Esophagus squamous epithelium (tissue), 5 donors: ENCODE results near the gene PDZD4. TPM values are rescaled to one million over a fixed set of nuclear protein-coding genes. Genes with fewer than 3 reads are reported as not detected.
"Not testable (repeated sequence)": the region's sequence is repeated elsewhere in the genome, so short reads cannot be mapped to it uniquely, and the experiment has no call there.

Source experiments
- DNase-seq: peaks from one replicate; lab custom pipeline; 2025; lab: John Stamatoyannopoulos, UW
- H3K27ac ChIP-seq, 4 donors: fragments of 200-600 bp; sonication (generic); one replicate each; pipeline ENCODE4 v1.5.1; 2016 to 2019; ENCODE audit warnings: mild to moderate bottlenecking in 1 of 4
- H3K27me3 ChIP-seq, 4 donors: fragments of 200-600 bp; sonication (generic); 1 replicate in 3 of 4; 2 replicates in 1 of 4; pipeline versions ENCODE4 v1.5.1 to v1.6.0; 2017 to 2021; ENCODE audit warnings: antibody characterized with exemption in 1 of 4
- H3K36me3 ChIP-seq, 3 donors: fragments of 200-600 bp; sonication (generic); one replicate each; pipeline ENCODE4 v1.5.1; 2016 to 2019
- H3K4me1 ChIP-seq, 3 donors: fragments of 200-600 bp; sonication (generic); one replicate each; pipeline ENCODE4 v1.5.1; 2017 to 2019
- H3K4me3 ChIP-seq, 4 donors: fragments of 200-600 bp; sonication (generic); 1 replicate in 3 of 4; 2 replicates in 1 of 4; pipeline ENCODE4 v1.5.1; 2016 to 2019; ENCODE audit warnings: mild to moderate bottlenecking in 2 of 4, moderate library complexity in 1 of 4
- H3K9me3 ChIP-seq, 3 donors: fragments of 200-600 bp; sonication (generic); one replicate each; pipeline ENCODE4 v1.5.1; 2016 to 2019
- CTCF ChIP-seq, 6 experiments: fragments of 450-650 bp in 4 of 6; fragments of 200-600 bp in 2 of 6; sonication (generic) in 2 of 6; IDR thresholded peaks; one replicate each; pipeline ENCODE4 v1.5.1; 2016 to 2019; ENCODE audit warnings: antibody characterized with exemption in 6 of 6, mild to moderate bottlenecking in 4 of 6, moderate library complexity in 4 of 6
- POLR2A ChIP-seq, 4 donors: fragments of 450-650 bp; IDR thresholded peaks; one replicate each; pipeline ENCODE4 v1.6.1; 2017; ENCODE audit warnings: antibody characterized with exemption in 4 of 4, mild to moderate bottlenecking in 4 of 4, moderate library complexity in 3 of 4
- WGBS, 2 donors: methylation state at CpG; one replicate each; pipeline ENCODE4 v1.1.5; 2018; 5-methylcytosine and 5-hydroxymethylcytosine counted together
- intact Hi-C: fragments of 100-400 bp; cut with DNase I; formaldehyde crosslinking; loops from one replicate; pipeline ENCODE4 v1.15.0; 2022
- total RNA-seq, 4 donors: library from RNA; depleted of rRNA; stranded (reverse); fragments of >200 nt; gene quantifications; one replicate each; pipeline ENCODE4 v1.1.0, GENCODE V29; 2016
- donor health status: DM: yes; HTN: yes; CAD: no.

The PDZD4 gene
- total RNA-seq, 4 donors from 2014 or later, result 0.97 to 3.4 (median 1.9) TPM

GRCh38 chrX:153820601-153821000, 9.7 kb downstream of the PDZD4 start:
- TF ChIP-seq POLR2A (IDR thresholded peaks at IDR 0.05) (no peak), CTCF (IDR thresholded peaks at IDR 0.05) (no peak)
- Histone ChIP-seq H3K4me1 (peaks cover 0 to 14% (median 0%) of the 10 kb centered on the region in 3 donors), H3K27ac (no peak overlapping the region), H3K9me3 (no peaks in the 10 kb centered on the region), H3K27me3 (peaks cover 0 to 8% (median 2%) of the 10 kb centered on the region in 4 donors), H3K4me3 (no peak overlapping the region), H3K36me3 (no peaks in the 10 kb centered on the region)
- intact Hi-C loops, result no loop called here
- no peak for DNase-seq
- WGBS, 2 donors, result 75 to 100% methylated on average over 4 to 7 of the region's 7 CpGs

GRCh38 chrX:153819384-153820040, 10.8 kb downstream of the PDZD4 start:
- no peak for TF ChIP-seq POLR2A (IDR thresholded peaks at IDR 0.05)
- no peak for TF ChIP-seq CTCF (IDR thresholded peaks at IDR 0.05)
- H3K27me3 ChIP-seq, result peaks cover 0 to 8% (median 2%) of the 10 kb centered on the region in 4 donors
- intact Hi-C loops, result loop anchor here (10.0 kb wide), 1 partner anchor 55 kb away; no protein-coding TSS in a partner anchor
- no peaks in the 10 kb centered on the region for H3K36me3 ChIP-seq
- H3K27ac ChIP-seq, result peak overlapping the region in 1 of 4 donors; percentile 33
- WGBS, 2 donors, result 58 to 62% methylated on average over 6 to 13 of the region's 23 CpGs
- no peaks in the 10 kb centered on the region for H3K9me3 ChIP-seq
- H3K4me3 ChIP-seq, result peak overlapping the region; percentile 24 to 60 (median 40)
- peaks cover 0 to 14% (median 0%) of the 10 kb centered on the region in 3 donors for H3K4me1 ChIP-seq
- no peak for DNase-seq

- 22 to 36% methylated on average over 7 to 9 of the region's 67 CpGs for WGBS, 2 donors
- Histone ChIP-seq H3K36me3 (no peaks in the 10 kb centered on the region), H3K9me3 (no peaks in the 10 kb centered on the region), H3K4me3 (peak overlapping the region; percentile 24 to 60 (median 40)), H3K4me1 (peaks cover 0 to 14% (median 0%) of the 10 kb centered on the region in 3 donors), H3K27ac (peak overlapping the region in 1 of 4 donors; percentile 33), H3K27me3 (peaks cover 0 to 8% (median 0%) of the 10 kb centered on the region in 4 donors)
- TF ChIP-seq CTCF (IDR thresholded peaks at IDR 0.05), result no peak
- DNase-seq, result no peak
- intact Hi-C loops, result loop anchor here (10.0 kb wide), 1 partner anchor 56 kb away; no protein-coding TSS in a partner anchor
Observed at GRCh38 chrX:153818571-153819383, 11.6 kb downstream of the PDZD4 start.

- not testable (repeated sequence) for H3K27me3 ChIP-seq, H3K4me3 ChIP-seq, H3K27ac ChIP-seq, H3K9me3 ChIP-seq, DNase-seq, H3K36me3 ChIP-seq
- H3K4me1 ChIP-seq, result peaks cover 0 to 14% (median 0%) of the 10 kb centered on the region in 3 donors
- 84 to 88% methylated on average over 6 of the region's 9 CpGs for WGBS, 2 donors
- intact Hi-C loops, result loop anchor here (10.0 kb wide), 1 partner anchor 57 kb away; no protein-coding TSS in a partner anchor
Observed at GRCh38 chrX:153818064-153818463, 12.3 kb downstream of the PDZD4 start.

- H3K36me3 ChIP-seq, result no peaks in the 10 kb centered on the region
- intact Hi-C loops, result loop anchor here (10.0 kb wide), 1 partner anchor 58 kb away; no protein-coding TSS in a partner anchor
- WGBS, 2 donors, result 81 to 86% methylated on average over 24 to 25 of the region's 25 CpGs
Observed at GRCh38 chrX:153816831-153817690, 13.3 kb downstream of the PDZD4 start.

More at GRCh38 chrX:153816831-153817690, 13.3 kb downstream of the PDZD4 start:
- peaks cover 0 to 8% (median 0%) of the 10 kb centered on the region in 4 donors for H3K27me3 ChIP-seq
- H3K4me1 ChIP-seq, result peaks cover 0 to 14% (median 0%) of the 10 kb centered on the region in 3 donors
- H3K9me3 ChIP-seq, result no peaks in the 10 kb centered on the region
- TF ChIP-seq POLR2A (IDR thresholded peaks at IDR 0.05), result no peak
- H3K4me3 ChIP-seq, result no peak overlapping the region
- no peak overlapping the region for H3K27ac ChIP-seq
- no peak for DNase-seq
